Tibial artery (tissue), 4 donors: ENCODE data around the gene SEMA3C.

Experiments used
- DNase-seq, 2 donors: peaks; one replicate each; pipeline ENCODE4 v3.0.0-alpha.2; 2019
- H3K27ac ChIP-seq, 2 donors: fragments of 200-600 bp; sonication (generic) in 1 of 2; 1 replicate in 1 of 2; 2 replicates in 1 of 2; pipeline ENCODE4 v1.5.1; 2018 to 2019; ENCODE audit warnings: mild to moderate bottlenecking in 1 of 2
- H3K27me3 ChIP-seq, 2 donors: fragments of 200-600 bp; sonication (generic) in 1 of 2; one replicate each; pipeline versions ENCODE4 v1.5.1 to v1.6.0; 2016 to 2019
- H3K36me3 ChIP-seq, 3 donors: fragments of 200-600 bp; sonication (generic) in 2 of 3; one replicate each; pipeline ENCODE4 v1.5.1; 2016 to 2019; ENCODE audit warnings: mild to moderate bottlenecking in 2 of 3
- H3K4me1 ChIP-seq, 4 donors: fragments of 200-600 bp; sonication (generic) in 2 of 4; 1 replicate in 3 of 4; 2 replicates in 1 of 4; pipeline ENCODE4 v1.5.1; 2016 to 2019
- H3K4me3 ChIP-seq, 2 donors: fragments of 200-600 bp; sonication (generic) in 1 of 2; 1 replicate in 1 of 2; 2 replicates in 1 of 2; pipeline ENCODE4 v1.5.1; 2018 to 2019; ENCODE audit warnings: mild to moderate bottlenecking in 2 of 2
- H3K9me3 ChIP-seq, 3 donors: fragments of 200-600 bp; sonication (generic) in 1 of 3; one replicate each; pipeline ENCODE4 v1.5.1; 2016 to 2019
- intact Hi-C: fragments of 100-400 bp; cut with DNase I; formaldehyde crosslinking; loops from one replicate; pipeline ENCODE4 v1.15.0; 2023; ENCODE audit warnings: low total_unique reads
- TF ChIP-seq, protein P1 (sequence below), 2 experiments: fragments of 200-600 bp in 1 of 2; fragments of 450-650 bp in 1 of 2; IDR thresholded peaks; one replicate each; pipeline ENCODE4 v1.5.1; 2017 to 2019; ENCODE audit warnings: antibody characterized with exemption in 2 of 2, mild to moderate bottlenecking in 1 of 2, moderate library complexity in 1 of 2

SEMA3C gene

DNA sequence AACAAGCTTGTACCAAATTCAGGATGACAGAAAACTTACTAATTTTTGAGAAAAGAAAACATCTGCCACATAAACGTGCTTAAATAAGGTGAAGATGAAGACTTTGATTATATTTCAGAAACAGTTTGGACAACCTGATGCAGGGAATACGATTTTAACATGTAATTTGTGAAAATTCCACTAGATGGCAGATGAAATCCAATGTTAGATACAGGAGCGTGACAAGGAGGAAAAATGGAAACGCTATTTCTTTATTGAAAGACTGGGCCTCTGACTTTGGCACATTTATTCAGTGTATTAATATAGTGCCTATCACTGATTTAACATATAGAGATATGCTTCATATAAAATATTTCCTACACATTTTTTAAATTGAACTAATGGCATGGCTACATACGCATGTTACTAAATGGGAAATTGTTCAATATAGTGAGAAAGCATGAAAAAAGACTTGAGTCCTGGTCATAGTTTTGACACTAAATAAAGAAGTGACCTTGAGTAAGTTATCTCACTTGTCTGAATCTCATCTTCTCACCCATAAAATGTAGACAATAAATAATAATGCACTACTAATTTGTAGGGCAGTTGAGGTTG, 219.7 kb downstream of the SEMA3C start:
- peaks cover 0 to 11% (median 2%) of the 10 kb centered on the region in 4 donors for H3K4me1 ChIP-seq
- peaks cover 0 to 4% (median 0%) of the 10 kb centered on the region in 3 donors for H3K9me3 ChIP-seq
- no peaks in the 10 kb centered on the region for H3K27me3 ChIP-seq
- no peak for DNase-seq
- TF ChIP-seq, protein P1, sequence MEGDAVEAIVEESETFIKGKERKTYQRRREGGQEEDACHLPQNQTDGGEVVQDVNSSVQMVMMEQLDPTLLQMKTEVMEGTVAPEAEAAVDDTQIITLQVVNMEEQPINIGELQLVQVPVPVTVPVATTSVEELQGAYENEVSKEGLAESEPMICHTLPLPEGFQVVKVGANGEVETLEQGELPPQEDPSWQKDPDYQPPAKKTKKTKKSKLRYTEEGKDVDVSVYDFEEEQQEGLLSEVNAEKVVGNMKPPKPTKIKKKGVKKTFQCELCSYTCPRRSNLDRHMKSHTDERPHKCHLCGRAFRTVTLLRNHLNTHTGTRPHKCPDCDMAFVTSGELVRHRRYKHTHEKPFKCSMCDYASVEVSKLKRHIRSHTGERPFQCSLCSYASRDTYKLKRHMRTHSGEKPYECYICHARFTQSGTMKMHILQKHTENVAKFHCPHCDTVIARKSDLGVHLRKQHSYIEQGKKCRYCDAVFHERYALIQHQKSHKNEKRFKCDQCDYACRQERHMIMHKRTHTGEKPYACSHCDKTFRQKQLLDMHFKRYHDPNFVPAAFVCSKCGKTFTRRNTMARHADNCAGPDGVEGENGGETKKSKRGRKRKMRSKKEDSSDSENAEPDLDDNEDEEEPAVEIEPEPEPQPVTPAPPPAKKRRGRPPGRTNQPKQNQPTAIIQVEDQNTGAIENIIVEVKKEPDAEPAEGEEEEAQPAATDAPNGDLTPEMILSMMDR (IDR thresholded peaks at IDR 0.05) = peak; percentile 58 to 85
- intact Hi-C loops = loop anchor here (2.0 kb wide), 1 partner anchor 772 kb away; no protein-coding TSS in a partner anchor
- no peak overlapping the region for H3K4me3 ChIP-seq
- peak overlapping the region in 1 of 2 donors; percentile 27 for H3K27ac ChIP-seq
- H3K36me3 ChIP-seq = no peaks in the 10 kb centered on the region
